NCI-H748 (cell line): Measurements from ENCODE around the gene ZFP91.

ENCODE experiments used
- DNase-seq: peaks from one replicate; lab custom pipeline; 2025; ENCODE audit not compliant: unreplicated experiment; lab: John Stamatoyannopoulos, UW

Gene ZFP91

DNA sequence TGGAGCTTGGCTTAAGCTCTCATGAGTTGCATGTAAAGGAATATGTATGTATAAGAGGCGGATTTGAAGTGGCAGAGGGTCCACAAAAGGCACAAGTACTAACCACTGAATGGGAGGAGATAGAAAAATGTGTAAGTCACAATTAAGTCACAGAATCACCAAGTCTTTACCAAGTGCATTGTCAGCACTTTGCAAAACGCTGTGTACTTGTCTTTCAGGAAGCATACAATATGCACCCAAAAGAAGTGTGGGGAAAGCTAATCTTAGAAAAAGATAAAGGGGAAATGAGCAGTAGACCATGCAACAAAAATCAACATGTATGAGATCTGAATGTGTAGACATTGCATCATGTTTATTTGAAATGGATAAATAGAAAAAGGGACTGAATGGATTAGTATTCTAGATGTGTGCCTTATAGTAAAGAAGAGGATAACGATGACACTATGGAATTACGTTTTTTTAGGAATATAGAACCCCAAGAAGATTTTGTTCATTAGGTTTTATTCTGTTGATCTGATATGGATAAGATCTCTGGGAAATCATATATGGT, 48.1 kb downstream of the ZFP91 start:
- DNase-seq = no peak

DNA sequence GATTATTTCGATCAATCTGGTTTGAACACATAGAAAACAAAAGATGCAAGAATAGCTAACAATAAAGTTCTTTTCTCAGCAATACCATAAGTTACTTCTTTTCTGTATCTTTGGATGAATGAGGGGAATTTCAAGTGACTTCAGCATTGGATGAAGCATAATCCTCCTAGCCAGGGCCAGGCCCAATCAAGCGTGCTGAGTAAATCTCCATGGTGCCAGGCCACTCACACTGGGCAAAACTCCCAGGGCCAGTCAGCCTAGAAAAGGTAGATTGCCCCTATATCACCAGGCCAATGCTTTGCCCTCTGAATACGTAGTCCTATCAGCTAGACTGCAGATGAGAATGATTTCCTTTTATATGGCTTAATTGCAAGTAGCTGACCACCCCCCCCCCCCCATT, 49.6 kb downstream of the ZFP91 start:
- no peak for DNase-seq

DNA sequence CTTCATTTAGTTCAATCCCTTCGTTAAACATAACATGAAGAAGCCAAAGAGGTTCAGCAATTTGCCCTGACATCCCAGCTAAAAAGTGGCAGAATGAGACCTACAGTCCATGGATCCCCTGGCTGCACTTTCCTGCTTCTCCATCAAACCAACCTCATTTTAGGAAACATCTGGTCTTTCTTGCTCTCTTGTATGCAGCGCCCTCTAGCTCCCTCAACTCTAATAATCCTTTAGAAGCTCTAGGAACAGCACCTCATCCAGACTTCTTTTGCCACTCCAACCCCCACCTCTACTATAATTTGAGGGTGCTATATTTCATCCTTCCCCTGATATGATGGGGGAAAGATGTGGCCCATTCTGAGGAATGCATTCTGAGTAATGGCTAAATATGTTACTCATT, 51.0 kb downstream of the ZFP91 start:
- DNase-seq = peak; percentile 30

DNA sequence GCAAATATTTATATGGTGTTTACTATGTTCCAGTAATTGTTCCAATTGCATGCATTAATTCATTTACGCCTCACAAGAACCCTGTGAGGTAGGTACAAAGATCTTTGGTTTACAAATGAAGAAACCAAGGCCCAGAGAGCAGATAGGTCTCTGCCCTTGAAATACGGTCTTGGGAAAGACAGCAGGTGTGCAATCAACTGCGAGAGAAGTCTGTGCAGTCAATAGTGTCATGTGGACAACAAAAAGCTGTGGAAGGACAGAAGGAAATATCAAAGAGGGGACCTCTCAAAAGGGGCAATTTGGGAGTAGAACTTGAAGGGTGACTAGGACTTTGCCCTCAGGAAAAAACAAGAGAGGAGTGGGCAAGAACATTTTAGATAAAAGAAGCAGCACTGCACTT, 52.5 kb downstream of the ZFP91 start:
- DNase-seq = no peak

DNA sequence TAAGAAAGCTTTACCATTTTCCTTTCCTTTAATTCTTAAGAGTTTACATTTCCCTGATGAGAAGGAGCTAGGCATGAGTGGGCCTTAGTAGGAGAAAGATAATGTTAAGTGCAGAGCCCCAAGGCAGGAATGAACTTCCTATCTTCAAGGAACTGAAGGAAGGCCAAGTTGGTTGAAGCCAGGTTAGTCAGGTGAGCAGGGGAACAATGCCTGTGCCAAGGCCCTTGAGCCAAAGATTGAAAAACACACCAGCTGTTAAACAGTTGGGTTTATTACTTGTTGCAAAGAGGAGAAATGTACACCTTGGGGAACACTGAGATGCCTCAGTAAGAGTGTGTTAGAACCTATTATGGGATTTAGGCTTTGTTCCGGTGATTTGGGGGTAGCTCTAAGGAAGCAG, 53.6 kb downstream of the ZFP91 start:
- no peak for DNase-seq

DNA sequence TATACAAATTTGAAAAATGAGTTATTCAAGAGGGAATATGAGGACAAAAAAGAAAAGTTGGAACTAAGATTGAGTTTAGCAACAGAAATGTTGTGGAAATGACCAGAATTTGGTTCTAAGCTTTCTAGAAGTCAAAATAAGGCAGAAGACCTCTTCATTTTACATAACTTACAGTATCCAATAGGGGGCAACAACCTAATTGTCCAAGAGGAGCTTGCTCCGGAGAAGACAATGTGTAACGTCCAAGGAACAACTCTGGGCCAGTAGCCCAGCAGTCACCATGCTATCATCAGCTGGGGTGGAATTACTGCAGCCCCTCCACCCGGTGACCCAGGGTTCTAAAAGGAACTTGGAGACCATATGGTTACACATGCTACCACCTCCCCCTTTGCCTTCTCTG, 57.7 kb downstream of the ZFP91 start:
- DNase-seq = no peak

DNA sequence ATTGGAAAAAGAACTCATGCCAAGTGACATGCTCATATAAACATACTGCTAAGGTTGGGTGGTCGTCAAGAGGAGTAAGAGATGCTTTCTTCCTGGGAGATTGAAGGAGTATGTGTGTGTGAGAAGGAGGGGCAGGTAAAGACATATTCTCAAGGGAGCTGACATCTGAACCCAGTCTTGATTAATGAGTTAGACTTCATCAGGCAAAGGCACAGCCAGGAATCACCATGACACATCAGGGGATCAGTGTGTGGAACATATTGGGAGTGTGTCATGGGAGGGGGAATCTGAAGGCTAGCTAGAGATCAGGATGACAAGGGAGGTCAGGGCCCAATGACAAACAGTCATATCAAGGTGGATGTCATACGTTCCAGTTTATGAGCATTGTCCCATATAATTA, 58.5 kb downstream of the ZFP91 start:
- DNase-seq = no peak

DNA sequence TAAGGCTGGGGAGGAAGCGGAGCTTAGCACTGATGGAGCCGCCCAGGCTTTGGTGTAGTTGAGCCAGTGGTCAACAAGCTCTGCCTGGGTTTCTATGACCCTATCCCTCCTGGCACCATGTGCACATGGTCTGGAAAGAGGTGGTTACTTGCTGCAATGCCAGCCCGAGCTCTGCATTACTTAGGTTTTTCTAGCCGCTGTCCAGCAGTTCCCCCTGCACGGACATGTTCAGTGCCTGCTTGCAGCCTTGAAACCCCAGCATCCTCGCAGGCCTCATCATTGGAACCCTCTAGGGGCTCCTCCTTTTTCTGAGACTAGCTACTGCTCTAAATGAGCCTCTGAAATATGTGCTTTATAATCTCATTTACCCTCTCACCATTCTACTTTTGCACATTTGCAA, 60.2 kb downstream of the ZFP91 start:
- DNase-seq = no peak

DNA sequence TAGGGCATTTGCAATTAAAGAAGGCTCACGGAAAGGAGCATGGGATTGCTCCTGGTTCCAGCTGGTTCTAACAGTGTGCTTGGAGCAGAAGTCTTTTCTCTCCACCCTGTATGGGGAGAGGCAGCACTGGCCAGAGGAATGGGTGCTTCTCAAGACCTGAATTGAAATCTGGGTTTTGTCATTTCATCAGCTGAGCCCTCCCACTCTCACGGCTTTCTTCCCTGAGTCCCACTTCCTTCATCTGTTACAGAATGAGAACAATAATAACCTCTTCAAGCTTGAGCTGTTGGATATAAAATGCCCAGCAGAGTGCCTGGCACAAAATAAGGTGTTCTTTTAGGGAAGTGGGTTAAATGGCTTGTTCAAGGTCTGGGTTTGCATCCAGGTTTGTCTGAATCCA, 60.8 kb downstream of the ZFP91 start:
- DNase-seq = no peak

DNA sequence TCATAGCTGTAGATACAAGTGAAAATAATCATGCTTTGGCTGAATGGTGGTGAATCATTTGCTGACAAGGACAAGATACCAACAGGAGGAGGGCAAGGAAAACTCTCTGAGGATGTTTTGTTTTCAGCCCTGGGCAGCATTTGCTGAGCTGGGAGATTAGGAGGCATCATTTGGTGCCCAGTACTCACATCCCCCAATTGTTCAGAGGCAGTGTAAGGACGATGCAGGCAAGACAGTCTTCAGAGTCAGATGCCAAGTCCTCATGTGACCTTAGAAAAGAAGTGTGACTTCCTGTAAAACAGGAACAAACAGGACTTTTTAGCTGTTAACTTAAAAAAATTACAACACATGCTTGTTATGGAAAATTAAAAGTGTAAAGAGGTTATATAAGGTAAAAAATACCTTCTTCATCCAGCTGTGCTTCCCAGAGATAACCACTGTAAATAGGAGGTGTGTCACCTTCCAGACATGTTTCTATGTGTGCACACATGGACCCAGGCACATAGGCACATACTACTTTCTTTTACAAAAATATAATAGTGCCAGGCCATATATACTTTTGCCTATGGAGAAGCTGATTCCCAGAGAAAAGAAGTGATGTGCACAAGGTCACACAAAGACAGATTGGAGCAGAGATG, 61.6 kb downstream of the ZFP91 start:
- DNase-seq = no peak

DNA sequence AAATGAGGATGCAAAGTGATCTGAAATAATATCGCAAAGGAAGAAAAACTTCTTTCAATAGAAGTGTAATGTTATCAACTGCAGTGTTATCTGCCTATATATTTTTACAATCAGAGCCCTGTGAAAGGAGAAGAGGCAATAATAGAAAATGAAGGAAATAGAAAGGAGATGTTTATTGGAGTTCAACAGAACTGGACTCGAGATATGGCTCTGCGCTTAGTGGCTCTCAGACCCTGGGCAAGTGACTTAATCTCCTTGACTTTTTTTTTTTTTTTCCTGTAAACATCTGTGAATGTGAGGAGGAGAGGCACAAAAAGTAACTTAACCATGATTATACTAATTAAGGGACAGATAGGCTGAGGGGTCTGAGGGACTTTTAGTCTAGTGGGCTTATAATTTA, 62.5 kb downstream of the ZFP91 start:
- DNase-seq = no peak

DNA sequence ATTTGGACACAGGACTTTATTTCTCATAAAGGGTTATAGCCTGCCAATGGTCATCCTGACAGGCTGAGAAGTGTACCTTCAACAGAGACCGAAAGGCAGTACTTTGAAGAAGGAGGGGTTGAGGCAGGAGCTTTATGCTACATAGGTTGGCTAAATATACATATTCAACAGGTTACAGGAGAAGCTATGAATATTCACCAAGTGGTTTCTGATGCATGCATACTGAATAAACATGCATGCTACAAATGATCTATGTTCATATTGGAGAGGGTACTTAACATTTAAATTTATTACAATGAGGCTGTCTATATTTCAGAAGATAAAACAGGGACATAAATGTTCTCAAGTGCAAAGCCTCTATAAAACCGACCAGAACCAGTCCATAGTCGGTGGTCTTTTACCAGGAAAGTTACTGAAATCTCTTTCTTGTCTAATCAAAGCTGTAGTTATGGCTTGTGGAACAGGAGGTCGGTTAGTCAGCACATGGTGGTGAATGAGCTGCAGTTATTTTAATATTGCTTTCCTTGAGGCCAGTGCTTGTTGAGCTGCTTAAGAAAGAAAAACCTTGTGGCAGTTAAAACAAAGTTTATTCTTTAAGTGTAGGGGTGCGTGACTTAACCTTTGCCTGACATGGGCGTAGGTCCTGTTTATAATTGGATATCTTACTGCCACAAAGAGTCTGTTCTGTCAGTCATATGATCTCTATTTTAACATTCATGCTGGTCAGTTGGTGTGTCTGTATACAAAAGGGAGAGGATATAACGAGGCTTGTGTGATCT, 63.1 kb downstream of the ZFP91 start:
- no peak for DNase-seq

DNA sequence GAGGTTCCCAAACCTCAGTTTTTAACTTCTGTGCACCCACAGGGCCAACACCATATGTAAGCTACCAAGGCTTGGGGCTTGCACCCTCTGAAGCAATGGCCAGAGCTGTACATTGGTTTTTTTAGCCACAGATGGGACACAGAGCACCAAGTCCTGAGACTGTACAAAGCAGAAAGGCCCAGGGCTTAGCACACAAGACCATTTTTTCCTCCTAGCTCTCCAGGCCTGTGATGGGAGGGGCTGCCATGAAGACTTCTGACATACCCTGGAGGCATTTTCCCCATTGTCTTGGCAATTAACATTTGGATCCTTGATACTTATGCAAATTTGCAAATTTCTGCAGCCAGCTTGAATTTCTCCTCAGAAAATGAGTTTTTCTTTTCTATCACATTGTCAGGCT, 67.0 kb downstream of the ZFP91 start:
- no peak for DNase-seq

DNA sequence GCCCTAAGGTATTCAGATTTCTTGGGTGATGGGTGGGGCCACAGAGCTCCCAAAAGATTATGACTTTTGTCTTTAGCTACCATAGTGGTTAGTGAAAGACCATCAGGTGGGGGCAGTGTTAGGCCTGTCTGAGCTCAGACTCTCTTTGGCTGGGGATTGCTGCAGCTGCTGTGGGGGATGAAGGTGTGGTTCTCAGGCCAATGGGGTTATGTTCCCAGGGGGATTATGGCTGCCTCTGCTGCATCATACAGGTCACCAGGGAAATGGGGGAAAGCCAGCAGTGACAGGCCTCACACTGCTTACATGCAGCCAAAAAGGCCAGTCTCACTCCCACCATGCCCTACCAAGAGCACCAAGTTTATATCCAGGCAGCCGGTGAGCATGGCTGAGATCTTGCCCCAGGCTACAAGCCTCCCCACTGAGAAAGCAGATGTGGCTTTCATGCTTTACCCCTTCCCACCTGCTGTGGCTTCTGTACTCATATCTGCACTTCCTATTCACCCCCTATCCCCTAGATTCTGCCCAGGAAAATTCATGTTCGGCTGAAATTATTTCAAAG, 68.4 kb downstream of the ZFP91 start:
- no peak for DNase-seq

DNA sequence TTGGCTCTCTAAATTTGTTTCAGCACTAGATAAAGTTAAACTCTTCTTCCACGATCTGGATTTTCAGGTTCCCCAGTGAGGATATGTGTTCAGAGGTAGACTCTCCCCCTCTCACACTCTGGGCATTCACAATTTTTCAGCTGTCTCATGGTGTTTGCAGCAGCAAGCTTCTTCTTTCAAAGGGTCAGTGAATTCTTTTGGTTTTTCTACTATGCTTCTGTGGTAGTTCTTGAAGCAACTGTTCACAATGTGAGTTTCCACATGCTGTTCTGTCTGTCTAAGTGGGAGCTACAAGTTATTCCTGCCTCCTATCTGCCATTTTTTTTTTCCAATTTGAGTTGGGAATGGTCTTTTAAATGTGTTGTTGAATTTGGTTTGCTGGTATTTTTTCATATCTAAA, 69.0 kb downstream of the ZFP91 start:
- no peak for DNase-seq

DNA sequence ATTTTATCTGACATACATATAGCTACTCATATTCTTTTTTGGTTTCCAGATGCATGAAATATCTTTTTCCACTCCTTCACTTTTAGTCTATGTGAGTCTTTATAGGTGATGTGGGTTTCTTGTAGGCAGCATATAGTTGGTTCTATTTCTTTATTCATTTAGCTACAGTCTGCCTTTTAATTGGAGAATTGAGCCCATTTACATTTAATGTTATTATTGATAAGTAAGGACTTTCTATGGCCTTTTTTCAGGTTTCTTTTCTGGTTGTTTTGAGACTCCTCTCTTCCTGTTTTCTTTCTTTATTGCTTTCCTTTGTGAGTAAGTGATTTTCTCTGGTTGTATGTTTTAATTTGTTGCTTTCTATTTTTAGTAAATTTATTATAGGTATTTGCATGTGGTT, 70.8 kb downstream of the ZFP91 start:
- no peak for DNase-seq

DNA sequence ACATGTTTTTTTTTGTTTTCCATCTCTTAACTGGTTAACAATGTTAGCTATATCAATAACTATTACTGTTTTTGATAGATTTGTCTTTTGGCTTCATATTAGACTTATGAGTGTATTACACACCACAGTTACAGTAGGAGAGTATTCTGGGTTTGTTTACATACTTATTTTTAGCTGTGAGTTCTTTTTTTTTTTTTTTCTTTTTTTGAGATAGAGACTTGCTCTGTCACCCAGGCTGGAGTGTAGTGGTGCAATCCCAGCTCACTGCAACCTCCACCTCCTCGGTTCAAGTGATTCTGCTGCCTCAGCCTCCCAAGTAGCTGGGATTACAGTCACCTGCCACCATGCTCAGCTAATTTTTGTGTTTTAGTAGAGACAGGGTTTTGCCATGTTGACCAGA, 71.6 kb downstream of the ZFP91 start:
- no peak for DNase-seq

DNA sequence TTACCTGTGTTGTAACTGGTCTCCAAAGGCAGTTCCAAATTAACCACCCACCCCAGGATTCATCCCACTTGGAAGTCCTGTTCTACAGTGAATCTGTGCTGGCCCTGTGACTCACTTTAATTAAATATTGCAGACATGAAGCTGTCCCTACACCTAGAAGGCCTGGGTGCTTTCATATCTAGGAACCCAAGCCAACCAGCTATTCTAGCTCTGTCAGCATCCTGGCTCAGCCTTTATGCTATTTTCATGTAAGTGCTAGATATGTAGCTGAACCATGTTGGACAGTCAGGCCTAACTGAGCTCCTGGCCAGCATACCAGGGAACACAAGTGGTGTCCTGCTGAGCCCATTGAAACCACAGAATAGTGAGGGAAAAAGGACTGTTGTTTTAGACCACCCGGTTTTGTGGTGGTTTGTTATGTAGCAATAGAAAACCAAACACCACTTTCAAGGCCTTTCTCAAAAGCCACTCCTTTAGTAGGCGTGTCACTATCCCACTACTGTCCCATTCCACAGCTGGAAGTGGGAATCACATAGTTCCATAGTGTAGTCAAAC, 73.9 kb downstream of the ZFP91 start:
- no peak for DNase-seq

DNA sequence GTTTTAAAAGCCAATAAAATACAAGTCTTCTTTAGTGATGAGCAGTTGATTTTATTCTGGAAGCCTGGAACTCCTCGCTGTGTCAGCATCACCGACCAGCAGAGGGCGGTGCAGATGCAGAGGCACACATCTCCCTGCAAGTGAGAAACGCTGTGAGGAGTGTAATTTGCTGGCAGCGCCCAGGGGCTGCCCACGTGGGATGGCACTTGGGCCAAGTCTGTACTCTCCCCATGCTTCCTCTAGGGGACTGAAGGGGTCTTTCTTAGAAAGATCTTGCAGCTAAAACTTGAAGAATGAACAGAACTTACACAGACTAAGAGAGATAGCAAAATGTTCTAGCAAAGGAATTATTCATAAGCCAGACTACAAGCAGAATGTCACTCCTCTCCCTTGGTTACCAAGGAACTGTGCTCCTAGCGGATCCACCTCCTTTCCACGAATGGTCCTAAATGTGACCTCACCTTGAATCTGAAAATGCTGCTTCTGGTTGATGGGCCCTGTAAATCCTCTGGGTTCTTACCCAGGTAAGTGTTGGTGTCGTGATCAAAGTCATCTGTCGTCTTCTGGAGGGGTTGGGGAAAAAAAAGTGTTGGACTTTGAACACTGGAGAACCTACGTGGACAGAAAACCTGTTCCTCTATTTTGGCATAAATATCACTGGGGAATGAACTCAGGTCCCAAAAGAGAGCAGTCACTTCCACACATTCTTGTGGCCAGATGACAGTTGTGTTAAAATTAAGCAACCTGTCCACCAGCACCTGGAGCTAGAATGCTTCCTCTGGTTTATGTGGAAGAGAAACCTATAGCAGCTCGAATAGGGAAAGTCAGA, 75.4 kb downstream of the ZFP91 start:
- peak; percentile 69 for DNase-seq

DNA sequence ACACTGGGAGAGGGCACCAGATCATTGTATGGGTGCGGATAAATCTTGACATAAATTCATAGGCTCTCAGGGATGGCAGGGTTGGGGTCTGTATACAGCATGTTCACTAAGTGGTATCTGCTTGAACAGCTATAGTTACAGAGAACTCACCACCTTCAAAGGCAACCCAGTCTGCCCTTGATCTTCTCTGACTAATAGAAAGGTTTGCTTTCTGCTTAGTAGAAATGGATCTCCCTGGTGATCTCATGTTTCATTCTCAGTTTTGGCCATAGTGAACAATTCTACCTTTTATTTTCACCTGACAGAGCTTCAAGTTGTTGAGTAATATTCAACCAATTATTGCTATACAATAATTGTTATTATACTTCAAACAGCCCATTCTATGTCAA, 76.0 kb downstream of the ZFP91 start:
- DNase-seq = no peak

DNA sequence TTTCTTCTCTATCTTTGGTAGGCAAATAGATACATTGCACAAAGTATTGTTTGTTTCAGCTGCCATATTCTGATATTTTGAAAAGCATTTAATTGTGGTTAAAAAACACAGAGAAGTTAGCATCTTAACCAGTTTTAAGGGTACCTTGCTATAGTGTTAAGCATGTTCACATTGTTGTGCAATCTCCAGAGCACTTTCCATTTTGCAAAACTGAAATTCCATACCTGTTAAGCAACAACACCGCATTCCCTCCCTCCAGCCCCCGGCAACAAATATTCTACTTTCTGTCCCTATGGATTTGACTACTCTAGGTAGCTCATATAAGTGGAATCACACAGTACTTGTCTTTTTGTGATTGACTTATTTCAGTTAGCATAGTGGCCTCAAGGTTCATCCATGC, 77.5 kb downstream of the ZFP91 start:
- DNase-seq = no peak
